OCI-LY1 (cell line): Measurements from ENCODE around the gene JMJD4.

Experiments
- CTCF ChIP-seq: fragments of 200-600 bp; sonication (generic), shearing (Covaris generic); IDR thresholded peaks from 2 replicates; pipeline ENCODE4 v1.5.1; 2017; ENCODE audit warnings: mild to moderate bottlenecking, antibody characterized with exemption, low read length, moderate library complexity, mixed read lengths
- EZH2 ChIP-seq: fragments of 200-600 bp; sonication (generic), shearing (Covaris generic); IDR thresholded peaks from 2 replicates; pipeline ENCODE4 v1.8.0; 2017; ENCODE audit warnings: borderline replicate concordance, mixed run types, mild to moderate bottlenecking, antibody characterized with exemption, low read length, moderate library complexity, mixed read lengths

GRCh38 chr1:227739636-227740035 is 4.5 kb upstream of the JMJD4 start:
- no peak for TF ChIP-seq CTCF
- no peak for TF ChIP-seq EZH2
